HUES64 (cell line): ENCODE results near the gene BRF1. TPM values are rescaled to one million over a fixed set of nuclear protein-coding genes. Genes with fewer than 3 reads are reported as not detected.

Experiments used
- H3K27ac ChIP-seq: 2 replicates; pipeline ENCODE4 v1.7.0; 2013; ENCODE audit warnings: low read depth, low read length, inconsistent platforms
- H3K27me3 ChIP-seq: 2 replicates; pipeline ENCODE4 v1.6.1; 2013; ENCODE audit warnings: mild to moderate bottlenecking, low read length; ENCODE audit not compliant: insufficient read depth
- H3K36me3 ChIP-seq: 2 replicates; pipeline ENCODE4 v1.6.1; 2013; ENCODE audit warnings: mild to moderate bottlenecking, low read length; ENCODE audit not compliant: insufficient read depth
- H3K4me1 ChIP-seq: 2 replicates; pipeline ENCODE4 v1.6.1; 2013; ENCODE audit warnings: mild to moderate bottlenecking, low read length, moderate library complexity; ENCODE audit not compliant: insufficient read depth
- H3K4me3 ChIP-seq: 2 replicates; pipeline ENCODE4 v1.5.1; 2013; ENCODE audit warnings: mild to moderate bottlenecking, low read length, moderate library complexity
- H3K9ac ChIP-seq: 2 replicates; pipeline ENCODE4 v1.6.1; 2013; ENCODE audit warnings: mild to moderate bottlenecking, low read depth, low read length
- H3K9me3 ChIP-seq: 2 replicates; pipeline ENCODE4 v1.6.1; 2013; ENCODE audit warnings: low read depth, low read length; ENCODE audit not compliant: insufficient read depth
- WGBS: fragments of 150-250, 120-280 bp; methylation state at CpG from one replicate; pipeline ENCODE4 v1.1.7; 2013; ENCODE audit warnings: missing lambda C conversion rate; 5-methylcytosine and 5-hydroxymethylcytosine counted together
- polyA plus RNA-seq, 2 experiments: library from polyadenylated mRNA; stranded (reverse); fragments of 50-300 nt; gene quantifications; one replicate each; pipeline ENCODE4 v1.2.3, GENCODE V29; 2013

Gene BRF1, protein sequence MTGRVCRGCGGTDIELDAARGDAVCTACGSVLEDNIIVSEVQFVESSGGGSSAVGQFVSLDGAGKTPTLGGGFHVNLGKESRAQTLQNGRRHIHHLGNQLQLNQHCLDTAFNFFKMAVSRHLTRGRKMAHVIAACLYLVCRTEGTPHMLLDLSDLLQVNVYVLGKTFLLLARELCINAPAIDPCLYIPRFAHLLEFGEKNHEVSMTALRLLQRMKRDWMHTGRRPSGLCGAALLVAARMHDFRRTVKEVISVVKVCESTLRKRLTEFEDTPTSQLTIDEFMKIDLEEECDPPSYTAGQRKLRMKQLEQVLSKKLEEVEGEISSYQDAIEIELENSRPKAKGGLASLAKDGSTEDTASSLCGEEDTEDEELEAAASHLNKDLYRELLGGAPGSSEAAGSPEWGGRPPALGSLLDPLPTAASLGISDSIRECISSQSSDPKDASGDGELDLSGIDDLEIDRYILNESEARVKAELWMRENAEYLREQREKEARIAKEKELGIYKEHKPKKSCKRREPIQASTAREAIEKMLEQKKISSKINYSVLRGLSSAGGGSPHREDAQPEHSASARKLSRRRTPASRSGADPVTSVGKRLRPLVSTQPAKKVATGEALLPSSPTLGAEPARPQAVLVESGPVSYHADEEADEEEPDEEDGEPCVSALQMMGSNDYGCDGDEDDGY
- 11.6 TPM for polyA plus RNA-seq (2013, experiment 1 of 2)
- polyA plus RNA-seq (2013, experiment 2 of 2), result 17.1 TPM

DNA sequence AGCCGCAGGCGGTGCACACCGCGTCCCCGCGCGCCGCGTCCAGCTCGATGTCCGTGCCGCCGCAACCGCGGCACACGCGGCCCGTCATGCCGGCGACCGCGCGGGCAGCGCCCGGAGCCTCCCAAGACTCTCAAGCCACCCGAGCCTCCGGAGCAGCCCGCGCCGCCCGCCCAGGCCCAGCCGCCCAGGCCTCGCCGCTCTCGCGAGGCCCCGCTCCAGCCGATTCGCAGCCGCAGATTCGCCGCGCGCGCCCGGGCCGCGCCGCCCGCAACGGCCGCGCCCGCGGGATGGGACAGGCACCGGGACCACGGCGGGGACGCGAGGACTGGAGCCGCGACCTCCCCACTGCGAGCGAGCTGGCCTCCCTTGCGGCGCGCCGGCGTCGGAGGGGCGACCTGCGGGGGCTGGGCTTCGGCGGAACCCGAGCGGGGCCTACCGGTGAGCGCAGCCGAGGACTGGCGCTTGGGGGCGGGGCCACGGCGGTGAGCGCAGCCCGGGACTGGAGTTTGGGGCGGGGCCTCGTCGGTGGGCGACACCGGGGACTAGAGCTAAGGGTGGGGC lies at the start of gene BRF1:
Gene BRF1, minus strand, starts transcription at position 460 of the 561 bp plus-strand sequence. Its CDS starts 372 bp downstream, at position 88.
- H3K9me3 ChIP-seq, result no peaks in the 10 kb centered on the region
- under 1% methylated on average over 90 of the region's 90 CpGs for WGBS
- peak within 1 kb of the TSS; percentile 95 for H3K27ac ChIP-seq
- H3K36me3 ChIP-seq, result no peaks in the 10 kb centered on the region
- peaks cover 9% of the 10 kb centered on the region for H3K27me3 ChIP-seq
- peak within 1 kb of the TSS; percentile 83 for H3K4me3 ChIP-seq
- H3K4me1 ChIP-seq, result no peaks in the 10 kb centered on the region
- H3K9ac ChIP-seq, result peak within 1 kb of the TSS; percentile 86

DNA sequence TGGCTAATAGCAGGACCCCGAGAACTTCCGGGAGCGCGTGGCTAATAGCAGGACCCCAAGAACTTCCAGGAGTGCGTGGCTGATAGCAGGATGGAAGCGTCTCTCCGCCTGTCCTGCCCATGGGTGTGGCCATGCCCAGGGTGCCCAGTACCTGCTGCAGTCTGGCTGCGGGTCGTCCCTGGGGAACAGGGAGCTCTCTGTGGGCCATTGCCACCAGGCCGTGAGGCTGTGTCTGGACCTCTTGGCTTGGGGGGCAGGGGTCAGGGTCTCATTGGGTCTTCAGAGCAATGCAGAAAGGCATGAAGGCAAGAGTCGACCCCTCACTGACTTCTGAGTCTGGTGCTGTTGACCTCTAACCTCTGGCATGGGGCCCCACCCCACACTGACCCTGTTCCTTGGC lies 49.2 kb upstream of the BRF1 start:
- Histone ChIP-seq H3K4me1 (no peaks in the 10 kb centered on the region), H3K27me3 (no peaks in the 10 kb centered on the region), H3K4me3 (no peak overlapping the region), H3K27ac (no peak overlapping the region), H3K9ac (no peak overlapping the region), H3K36me3 (no peaks in the 10 kb centered on the region), H3K9me3 (no peaks in the 10 kb centered on the region)
- 92% methylated on average over 11 of the region's 11 CpGs for WGBS

DNA sequence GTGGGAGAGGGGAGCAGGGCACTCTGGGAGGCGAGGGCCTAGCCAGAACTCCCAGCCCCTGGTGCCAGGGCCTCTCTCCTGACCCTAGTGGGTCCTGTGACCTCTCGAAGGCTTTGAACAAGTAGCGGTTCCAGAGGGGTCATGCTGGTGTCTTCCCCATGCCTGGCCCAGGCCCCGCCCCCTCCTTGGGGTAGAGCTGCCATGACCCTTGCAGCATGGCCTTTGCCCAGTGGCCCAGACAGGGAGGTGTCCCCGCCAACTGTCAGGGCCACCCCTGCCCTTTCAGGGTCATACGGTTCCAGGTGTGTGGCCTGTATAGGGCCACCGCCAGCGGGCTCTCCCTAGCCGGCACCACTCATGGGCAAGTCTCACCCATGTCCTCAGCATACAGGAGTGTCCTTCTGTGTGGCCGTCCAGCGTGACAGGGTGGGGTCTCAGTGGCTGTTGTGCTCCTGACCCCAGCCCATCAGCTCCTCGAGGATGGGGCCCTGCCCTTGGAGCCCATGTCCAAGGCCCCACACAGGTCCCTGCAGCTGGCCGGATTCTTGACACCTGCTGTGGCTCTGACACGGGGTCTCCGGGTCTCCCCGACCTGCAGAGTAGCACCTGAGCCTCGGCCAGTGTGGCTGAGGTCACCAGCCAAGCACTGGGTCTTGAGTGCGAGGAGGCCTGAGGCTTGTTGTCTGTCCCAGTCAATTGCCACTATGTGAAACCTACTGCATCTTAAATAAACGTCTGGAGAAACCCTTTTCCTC lies 48.3 kb upstream of the BRF1 start:
- WGBS, result 94% methylated on average over 19 of the region's 19 CpGs
- Histone ChIP-seq H3K36me3 (no peaks in the 10 kb centered on the region), H3K27me3 (no peaks in the 10 kb centered on the region), H3K27ac (no peak overlapping the region), H3K9me3 (peaks cover 3% of the 10 kb centered on the region; the same call in 1 of the 2 replicates), H3K4me1 (no peaks in the 10 kb centered on the region), H3K9ac (no peak overlapping the region), H3K4me3 (no peak overlapping the region)

DNA sequence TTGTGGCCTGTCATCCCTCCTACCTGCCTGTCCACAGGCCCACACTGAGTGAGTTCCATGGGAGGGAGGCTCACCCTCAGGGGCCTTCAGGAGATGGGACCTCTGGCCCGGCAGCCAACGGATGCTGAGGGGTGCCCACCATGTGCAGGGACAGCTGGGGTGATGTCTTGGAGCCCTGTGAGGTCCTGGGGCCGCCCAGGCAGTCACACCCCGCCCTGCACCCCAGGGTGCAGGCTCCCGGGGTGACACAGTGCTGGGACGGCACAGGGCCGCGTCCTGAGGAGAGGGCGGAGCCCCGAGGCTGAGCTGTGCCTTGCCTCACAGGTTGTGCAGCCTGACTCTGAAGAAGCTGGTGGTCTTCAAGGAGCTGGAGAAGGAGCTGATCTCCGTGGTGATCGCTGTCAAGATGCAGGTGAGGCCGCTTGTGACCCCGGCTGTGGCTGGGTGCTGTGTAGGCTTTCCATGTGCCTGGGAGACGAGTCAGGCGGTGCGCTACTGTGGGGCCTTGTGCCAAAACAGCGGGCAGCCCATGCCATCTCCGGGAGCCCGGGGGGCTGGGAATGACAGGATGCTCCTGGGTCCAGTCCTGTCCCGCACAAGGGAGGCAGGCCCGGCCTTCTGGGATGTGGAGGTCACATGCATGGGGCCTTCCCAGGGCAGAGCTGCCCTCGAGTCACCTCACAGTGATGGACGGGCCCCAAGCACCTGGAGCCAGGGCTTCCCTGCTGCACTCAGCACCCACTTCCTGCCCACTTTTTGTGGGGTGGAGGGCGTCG lies 47.6 kb upstream of the BRF1 start:
- WGBS, result 90% methylated on average over 26 of the region's 26 CpGs
- Histone ChIP-seq H3K36me3 (no peaks in the 10 kb centered on the region), H3K27ac (no peak overlapping the region), H3K9ac (no peak overlapping the region), H3K4me1 (no peaks in the 10 kb centered on the region), H3K27me3 (no peaks in the 10 kb centered on the region), H3K4me3 (no peak overlapping the region), H3K9me3 (peaks cover 3% of the 10 kb centered on the region; the same call in 1 of the 2 replicates)

DNA sequence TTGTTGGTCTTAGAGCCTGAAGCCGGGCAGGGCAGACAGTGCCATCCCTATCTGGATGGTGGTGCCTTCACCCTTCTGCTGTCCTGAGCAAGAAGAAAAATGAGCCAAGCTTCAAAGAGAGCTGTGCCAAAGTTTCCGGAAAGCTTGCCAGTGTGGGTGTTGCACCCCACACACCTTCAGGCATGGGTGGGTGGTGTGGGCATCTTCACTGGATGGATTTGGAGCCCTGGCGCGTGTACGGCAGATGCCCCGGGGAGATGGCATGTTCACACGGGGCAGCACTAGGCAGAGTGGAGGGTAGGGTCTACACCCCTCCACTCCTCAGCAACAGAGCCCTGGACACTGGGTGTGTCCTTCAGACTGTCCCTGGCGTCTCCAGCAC lies 46.8 kb upstream of the BRF1 start:
- no peak overlapping the region for H3K4me3 ChIP-seq
- H3K27me3 ChIP-seq, result no peaks in the 10 kb centered on the region
- H3K9ac ChIP-seq, result no peak overlapping the region
- no peaks in the 10 kb centered on the region for H3K36me3 ChIP-seq
- H3K9me3 ChIP-seq, result peaks cover 3% of the 10 kb centered on the region; the same call in 1 of the 2 replicates
- no peak overlapping the region for H3K27ac ChIP-seq
- H3K4me1 ChIP-seq, result no peaks in the 10 kb centered on the region
- 94% methylated on average over 7 of the region's 8 CpGs for WGBS

DNA sequence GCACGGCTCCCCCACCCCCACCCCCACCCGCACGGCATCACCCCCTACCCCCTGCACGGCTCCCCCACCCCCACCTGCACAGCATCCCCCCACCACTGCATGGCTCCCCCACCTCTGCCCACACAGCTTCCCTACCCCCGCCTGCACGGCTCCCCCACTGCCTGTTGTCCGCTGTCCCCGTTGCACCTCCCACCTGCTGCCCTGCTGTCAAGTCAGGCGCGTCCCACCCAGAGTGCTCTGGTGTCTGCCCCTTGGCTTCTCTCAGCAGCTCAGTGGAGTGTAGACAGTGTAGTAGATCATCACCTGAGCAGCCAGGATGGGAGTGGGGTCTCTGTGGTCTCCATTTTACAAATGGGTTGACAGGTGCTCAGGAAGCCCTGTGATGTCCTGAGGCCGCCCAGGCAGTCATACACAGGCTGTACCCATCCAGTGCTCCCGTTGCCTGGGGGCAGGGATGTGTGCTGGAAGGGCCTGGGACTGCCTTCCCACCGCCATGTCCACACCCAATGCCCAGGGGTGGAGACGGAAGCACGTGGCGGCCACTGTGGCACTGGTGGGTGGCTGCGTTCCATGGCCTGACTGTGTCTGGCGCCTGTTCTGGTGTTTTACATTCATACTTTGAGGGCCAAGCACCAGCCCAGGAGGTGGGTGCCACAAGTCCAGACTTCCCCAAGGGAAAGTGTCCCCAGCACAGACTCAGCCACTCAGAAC lies 46.2 kb upstream of the BRF1 start:
- Histone ChIP-seq H3K36me3 (no peaks in the 10 kb centered on the region), H3K9me3 (peaks cover 3% of the 10 kb centered on the region; the same call in 1 of the 2 replicates), H3K27me3 (no peaks in the 10 kb centered on the region), H3K9ac (no peak overlapping the region), H3K4me1 (no peaks in the 10 kb centered on the region), H3K4me3 (no peak overlapping the region), H3K27ac (no peak overlapping the region)
- WGBS, result 95% methylated on average over 14 of the region's 18 CpGs

DNA sequence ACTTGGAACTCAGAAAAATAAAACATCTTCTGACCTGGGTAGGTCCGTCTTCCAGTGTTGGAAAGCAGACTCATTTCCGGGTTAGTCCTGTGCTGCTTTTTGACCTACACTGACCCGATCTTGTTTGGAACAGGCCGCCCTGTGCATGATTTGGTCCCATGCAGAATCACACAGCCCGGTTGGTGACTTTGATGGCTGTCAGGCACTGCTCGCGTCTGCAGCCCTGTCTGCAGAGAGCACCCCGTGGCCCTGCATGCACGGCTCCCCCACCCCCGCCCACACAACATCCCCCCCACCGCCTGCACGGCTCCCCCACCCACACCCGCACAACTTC lies 45.4 kb upstream of the BRF1 start:
- no peak overlapping the region for H3K9ac ChIP-seq
- H3K27me3 ChIP-seq, result no peaks in the 10 kb centered on the region
- WGBS, result 87% methylated on average over 8 of the region's 13 CpGs
- no peaks in the 10 kb centered on the region for H3K36me3 ChIP-seq
- no peak overlapping the region for H3K27ac ChIP-seq
- no peak overlapping the region for H3K4me3 ChIP-seq
- H3K4me1 ChIP-seq, result no peaks in the 10 kb centered on the region
- peaks cover 3% of the 10 kb centered on the region; the same call in 1 of the 2 replicates for H3K9me3 ChIP-seq

DNA sequence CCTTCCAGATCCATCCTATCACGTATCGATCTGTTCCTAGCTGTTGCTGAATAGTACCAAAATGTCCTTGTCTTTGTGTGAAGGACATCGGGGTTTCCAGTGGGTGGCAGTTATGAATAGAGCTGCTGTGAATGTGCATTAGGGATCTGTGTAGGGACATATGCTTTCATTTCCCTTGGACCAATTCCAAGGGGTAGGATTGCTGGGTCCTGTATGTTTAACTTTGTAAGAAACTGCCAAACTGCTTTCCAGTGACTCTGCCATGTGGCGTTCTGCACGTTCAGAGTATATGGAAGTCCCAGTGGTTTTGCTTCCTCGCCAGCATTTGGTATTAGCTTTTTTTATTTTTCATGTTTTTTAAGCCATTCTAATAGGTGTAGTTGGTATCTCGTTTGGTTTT lies 42.4 kb upstream of the BRF1 start:
- 94% methylated on average over 6 of the region's 7 CpGs for WGBS
- Histone ChIP-seq H3K36me3 (no peaks in the 10 kb centered on the region), H3K27ac (no peak overlapping the region), H3K9me3 (peaks cover 3% of the 10 kb centered on the region; the same call in 1 of the 2 replicates), H3K9ac (no peak overlapping the region), H3K4me1 (no peaks in the 10 kb centered on the region), H3K27me3 (no peaks in the 10 kb centered on the region), H3K4me3 (no peak overlapping the region)

DNA sequence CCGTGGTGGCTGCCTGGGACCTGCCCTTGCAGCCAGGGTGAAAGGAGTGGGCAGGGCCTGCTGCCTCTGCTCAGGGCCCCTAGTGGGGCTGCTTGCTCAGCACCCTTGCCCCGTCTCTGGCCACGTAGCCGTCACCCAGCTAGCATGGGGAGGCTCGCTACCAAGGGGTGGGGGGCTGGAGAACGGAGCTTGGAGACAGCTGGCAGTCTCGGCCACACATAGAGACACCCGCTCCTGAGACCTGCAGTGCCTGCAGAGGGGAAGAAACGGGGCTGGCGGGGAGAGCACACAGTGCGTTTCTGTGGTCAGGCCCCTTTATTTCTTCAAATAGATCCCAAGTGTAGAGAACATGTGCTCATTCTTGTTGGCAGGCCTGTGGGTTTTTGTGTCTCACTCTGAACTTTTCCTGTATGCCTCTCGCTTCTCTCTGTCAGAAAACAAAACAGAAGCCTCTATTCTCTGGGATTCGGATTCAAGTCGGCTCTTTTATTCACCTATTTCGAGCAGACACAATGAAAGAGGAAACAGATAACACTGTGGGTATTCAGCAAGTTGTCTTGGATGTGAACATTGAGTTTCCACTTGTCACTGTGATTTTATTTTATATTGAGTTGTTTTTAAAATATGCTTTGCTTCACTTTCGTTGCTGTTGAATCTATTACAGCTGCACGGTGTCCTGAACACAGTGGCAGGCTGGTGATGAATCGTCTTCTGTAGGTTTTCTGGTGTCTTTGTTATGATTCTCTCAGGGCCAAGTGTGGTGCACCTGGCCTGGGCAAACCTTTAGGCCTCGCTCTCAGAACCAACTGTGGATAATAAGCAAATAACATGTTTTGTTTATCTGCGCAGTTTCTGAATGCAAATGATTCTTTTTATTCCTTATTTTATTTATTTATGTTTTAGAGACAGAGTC lies 40.3 kb upstream of the BRF1 start:
- 92% methylated on average over 19 of the region's 20 CpGs for WGBS
- Histone ChIP-seq H3K27me3 (no peaks in the 10 kb centered on the region), H3K4me1 (no peaks in the 10 kb centered on the region), H3K9me3 (peaks cover 3% of the 10 kb centered on the region; the same call in 1 of the 2 replicates), H3K4me3 (no peak overlapping the region), H3K9ac (no peak overlapping the region; the same call in 1 of the 2 replicates), H3K36me3 (no peaks in the 10 kb centered on the region), H3K27ac (no peak overlapping the region)
